GM23248 (cell line): Measurements from ENCODE around the gene PSME3IP1. TPM values are rescaled to one million over a fixed set of nuclear protein-coding genes. Genes with fewer than 3 reads are reported as not detected.

Source experiments
- DNase-seq: peaks from one replicate; pipeline ENCODE4 v3.0.0-alpha.2; 2015
- H2AFZ ChIP-seq: fragments of 200-600 bp; sonication (generic); 2 replicates; pipeline ENCODE4 v1.6.1; 2016; ENCODE audit warnings: antibody characterized with exemption
- H3F3A ChIP-seq: fragments of 200-600 bp; sonication (generic); 2 replicates; pipeline ENCODE4 v1.6.1; 2016; ENCODE audit warnings: mild to moderate bottlenecking, antibody characterized with exemption, mixed run types; ENCODE audit not compliant: insufficient read depth
- H3K27ac ChIP-seq: fragments of 200-600 bp; sonication (generic); 2 replicates; pipeline ENCODE4 v1.5.1; 2016; ENCODE audit warnings: mild to moderate bottlenecking
- H3K27me3 ChIP-seq: fragments of 200-600 bp; sonication (generic); replicated peaks from 2 replicates; pipeline ENCODE4 v1.6.1; 2016; ENCODE audit warnings: mild to moderate bottlenecking; ENCODE audit not compliant: insufficient read depth
- H3K36me3 ChIP-seq: fragments of 200-600 bp; sonication (generic); 2 replicates; pipeline ENCODE4 v1.6.1; 2016; ENCODE audit warnings: low read depth, mild to moderate bottlenecking
- H3K4me1 ChIP-seq: fragments of 200-600 bp; sonication (generic); 2 replicates; pipeline ENCODE4 v1.6.1; 2016; ENCODE audit warnings: mild to moderate bottlenecking; ENCODE audit not compliant: insufficient read depth
- H3K4me2 ChIP-seq: fragments of 200-600 bp; sonication (generic); one replicate; pipeline ENCODE4 v1.6.1; 2016; ENCODE audit warnings: mild to moderate bottlenecking; ENCODE audit not compliant: unreplicated experiment
- H3K4me3 ChIP-seq: fragments of 200-600 bp; sonication (generic); 2 replicates; pipeline ENCODE4 v1.5.1; 2016; ENCODE audit warnings: mild to moderate bottlenecking
- H3K79me2 ChIP-seq: fragments of 200-600 bp; sonication (generic); 2 replicates; pipeline ENCODE4 v1.6.1; 2016; ENCODE audit warnings: mild to moderate bottlenecking; ENCODE audit not compliant: insufficient read depth
- H3K9ac ChIP-seq: fragments of 200-600 bp; sonication (generic); 2 replicates; pipeline ENCODE4 v1.6.1; 2016; ENCODE audit warnings: mild to moderate bottlenecking
- H3K9me2 ChIP-seq: fragments of 200-600 bp; sonication (generic); 2 replicates; pipeline ENCODE4 v1.6.1; 2016; ENCODE audit warnings: mixed run types, mild to moderate bottlenecking, moderate library complexity; ENCODE audit not compliant: insufficient read depth
- H3K9me3 ChIP-seq: fragments of 200-600 bp; sonication (generic); one replicate; pipeline ENCODE4 v1.6.1; 2017; ENCODE audit warnings: low read depth
- H4K20me1 ChIP-seq: fragments of 200-600 bp; sonication (generic); 2 replicates; pipeline ENCODE4 v1.6.0; 2016; ENCODE audit not compliant: insufficient read depth
- EZH2 ChIP-seq: fragments of 200-600 bp; sonication (generic); IDR thresholded peaks from 2 replicates; pipeline ENCODE4 v1.6.1; 2018; ENCODE audit warnings: antibody characterized with exemption, mild to moderate bottlenecking; ENCODE audit not compliant: insufficient read depth, poor library complexity, severe bottlenecking
- EZH2phosphoT487 ChIP-seq: fragments of 200-600 bp; sonication (generic); IDR thresholded peaks from 2 replicates; pipeline ENCODE4 v1.6.1; 2018; ENCODE audit warnings: antibody characterized with exemption, moderate library complexity, mild to moderate bottlenecking, low read depth; ENCODE audit not compliant: insufficient read depth
- WGBS, 2 experiments: methylation state at CpG; one replicate each; pipeline ENCODE4 v1.1.6; 2015 to 2017; ENCODE audit warnings: low lambda C conversion rate in 2 of 2, low coverage in 1 of 2; ENCODE audit errors: missing lambda C conversion rate in 2 of 2; 5-methylcytosine and 5-hydroxymethylcytosine counted together
- in situ Hi-C: fragments of 300-500 bp; cut with MboI; formaldehyde crosslinking; loops from 2 replicates; pipeline ENCODE4 v1.15.0; 2020
- polyA plus RNA-seq: library from polyadenylated mRNA; unstranded; fragments of >200 nt; fragmentation: Nextera tagmentation; extraction: Ambion mirVana; gene quantifications from 2 replicates; pipeline ENCODE4 v1.2.1, GENCODE V29; 2016
- total RNA-seq: library from RNA; depleted of rRNA; stranded (reverse); fragments of >200 nt; shearing (Covaris generic); gene quantifications from 2 replicates; pipeline ENCODE4 v1.2.3, GENCODE V29; 2014

The PSME3IP1 gene
- total and polyA plus RNA-seq, 2 experiments from 2014 or later, result 42.2 to 58.9 TPM

DNA sequence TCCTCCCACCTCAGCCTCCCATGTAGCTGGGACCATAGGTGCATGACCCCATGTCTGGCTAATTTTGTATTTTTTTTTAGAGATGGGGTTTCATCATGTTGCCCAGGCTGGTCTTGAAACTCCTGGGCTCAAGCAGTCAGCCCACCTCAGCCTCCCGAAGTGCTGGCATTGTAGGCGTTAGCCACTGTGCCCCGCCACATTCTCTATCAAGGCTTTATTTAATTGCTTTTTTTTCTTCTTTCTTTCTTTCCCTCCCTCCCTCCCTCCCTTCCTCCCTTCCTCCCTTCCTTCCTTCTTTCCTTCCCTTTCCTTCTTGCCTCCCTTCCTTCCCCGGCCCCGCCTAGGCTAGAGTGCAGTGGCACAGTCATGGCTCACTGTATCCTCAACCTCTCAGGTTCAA is 23.9 kb upstream of the PSME3IP1 start:
- Histone ChIP-seq H2AFZ (no peak overlapping the region), H3K4me1 (no peaks in the 10 kb centered on the region), H4K20me1 (no peaks in the 10 kb centered on the region), H3K4me3 (no peak overlapping the region), H3K79me2 (peaks cover 43% of the 10 kb centered on the region), H3K9me2 (no peaks in the 10 kb centered on the region), H3K27ac (no peak overlapping the region), H3K4me2 (no peak overlapping the region), H3K9me3 (no peaks in the 10 kb centered on the region), H3K36me3 (peaks cover 69% of the 10 kb centered on the region), H3K27me3 (no peaks in the 10 kb centered on the region), H3F3A (no peaks in the 10 kb centered on the region), H3K9ac (no peak overlapping the region)
- no peak for DNase-seq
- in situ Hi-C loops, result no loop called here
- WGBS, 2 experiments, result 99 to 100% methylated on average over 5 of the region's 5 CpGs
- TF ChIP-seq EZH2phosphoT487, result no peak
- no peak for TF ChIP-seq EZH2

DNA sequence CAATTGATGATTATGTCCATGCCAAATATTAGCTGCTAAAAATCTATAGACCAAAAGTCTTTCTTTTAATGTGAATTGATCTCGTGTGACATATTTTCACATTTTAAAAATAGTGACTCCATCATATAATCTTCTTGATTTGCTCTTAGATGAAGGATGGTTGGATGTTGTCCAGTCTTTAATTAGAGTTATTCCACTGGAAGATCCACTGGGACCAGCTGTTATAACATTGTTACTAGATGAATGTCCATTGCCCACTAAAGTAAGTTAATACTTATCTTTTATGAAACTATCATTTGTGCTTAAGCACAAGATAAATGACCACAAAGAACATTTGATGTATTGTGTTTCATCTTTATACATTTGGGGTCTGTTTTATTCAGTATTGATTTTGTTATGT is 23.1 kb upstream of the PSME3IP1 start:
- Histone ChIP-seq H3K9me3 (no peaks in the 10 kb centered on the region), H3F3A (0 out of 2 replicates have a peak, but pooled peaks cover under 1% of the 10 kb centered on the region), H2AFZ (no peak overlapping the region), H3K9ac (no peak overlapping the region), H3K36me3 (peaks cover 62% of the 10 kb centered on the region), H3K79me2 (peaks cover 51% of the 10 kb centered on the region), H3K27me3 (no peaks in the 10 kb centered on the region), H3K4me2 (no peak overlapping the region), H3K4me3 (no peak overlapping the region), H3K9me2 (no peaks in the 10 kb centered on the region), H4K20me1 (no peaks in the 10 kb centered on the region), H3K4me1 (no peaks in the 10 kb centered on the region), H3K27ac (no peak overlapping the region)
- DNase-seq, result no peak
- no peak for TF ChIP-seq EZH2phosphoT487
- TF ChIP-seq EZH2, result no peak
- 83 to 100% methylated on average over 1 of the region's 1 CpG for WGBS, 2 experiments
- in situ Hi-C loops, result no loop called here

DNA sequence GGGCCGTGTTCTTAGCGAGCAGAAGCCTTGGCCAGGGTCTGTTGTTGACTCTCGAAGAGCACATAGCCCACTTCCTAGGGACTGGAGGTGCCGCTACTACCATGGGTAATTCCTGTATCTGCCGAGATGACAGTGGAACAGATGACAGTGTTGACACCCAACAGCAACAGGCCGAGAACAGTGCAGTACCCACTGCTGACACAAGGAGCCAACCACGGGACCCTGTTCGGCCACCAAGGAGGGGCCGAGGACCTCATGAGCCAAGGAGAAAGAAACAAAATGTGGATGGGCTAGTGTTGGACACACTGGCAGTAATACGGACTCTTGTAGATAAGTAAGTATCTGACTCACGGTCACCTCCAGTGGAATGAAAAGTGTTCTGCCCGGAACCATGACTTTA is 18.8 kb upstream of the PSME3IP1 start:
- 80 to 85% methylated on average over 12 of the region's 12 CpGs for WGBS, 2 experiments
- H2AFZ ChIP-seq, result no peak overlapping the region
- no peak for DNase-seq
- H3K4me3 ChIP-seq, result no peak overlapping the region
- in situ Hi-C loops, result no loop called here
- H3K9me3 ChIP-seq, result no peaks in the 10 kb centered on the region
- H3K27me3 ChIP-seq, result no peaks in the 10 kb centered on the region
- H3K9me2 ChIP-seq, result no peaks in the 10 kb centered on the region
- H3K79me2 ChIP-seq, result peaks cover 66% of the 10 kb centered on the region
- TF ChIP-seq EZH2phosphoT487 (no peak), EZH2 (no peak)
- no peak overlapping the region for H3K27ac ChIP-seq
- H3K4me2 ChIP-seq, result no peak overlapping the region
- peaks cover 11% of the 10 kb centered on the region; the same call in 1 of the 2 replicates for H3F3A ChIP-seq
- H4K20me1 ChIP-seq, result no peaks in the 10 kb centered on the region
- peaks cover 8% of the 10 kb centered on the region for H3K4me1 ChIP-seq
- no peak overlapping the region for H3K9ac ChIP-seq
- H3K36me3 ChIP-seq, result peaks cover 28% of the 10 kb centered on the region

DNA sequence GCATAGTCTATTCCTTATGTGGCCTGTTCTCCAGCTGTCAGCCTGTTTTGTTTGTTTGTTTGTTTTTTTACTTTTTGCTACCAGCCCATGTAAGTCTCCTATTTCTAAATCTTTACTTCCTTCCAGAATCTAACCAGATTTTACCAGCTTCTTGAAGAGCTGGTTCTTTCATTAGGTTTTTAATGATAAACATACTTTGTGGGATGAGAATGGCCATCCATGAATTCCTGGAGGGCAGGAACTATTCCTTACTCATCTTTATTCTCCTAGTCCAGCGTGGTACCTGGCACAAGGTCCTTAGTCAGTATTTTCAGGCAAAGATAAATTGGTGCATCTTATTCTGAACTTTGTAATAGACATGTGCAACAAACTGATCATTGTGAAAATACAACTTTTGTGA is 17.6 kb upstream of the PSME3IP1 start:
- no peaks in the 10 kb centered on the region for H3K9me3 ChIP-seq
- no peaks in the 10 kb centered on the region for H3K27me3 ChIP-seq
- no peak for TF ChIP-seq EZH2phosphoT487
- WGBS, 2 experiments, result 13 to 18% methylated on average over 1 of the region's 1 CpG
- H4K20me1 ChIP-seq, result no peaks in the 10 kb centered on the region
- H3K9ac ChIP-seq, result no peak overlapping the region
- H3K4me2 ChIP-seq, result peak overlapping the region; percentile 8
- in situ Hi-C loops, result no loop called here
- H3F3A ChIP-seq, result peaks cover 11% of the 10 kb centered on the region; the same call in 1 of the 2 replicates
- no peaks in the 10 kb centered on the region for H3K9me2 ChIP-seq
- H3K36me3 ChIP-seq, result peaks cover 22% of the 10 kb centered on the region
- peaks cover 8% of the 10 kb centered on the region for H3K4me1 ChIP-seq
- peak overlapping the region; percentile 27; the same call in 1 of the 2 replicates for H3K27ac ChIP-seq
- H3K79me2 ChIP-seq, result peaks cover 78% of the 10 kb centered on the region
- peak; percentile 48 for DNase-seq
- H3K4me3 ChIP-seq, result no peak overlapping the region
- no peak overlapping the region for H2AFZ ChIP-seq
